ENCODE data around the gene SH3BP2.
A peak's percentile ranks its signal among the peaks of the same experiment; 100 is the strongest.

Gene SH3BP2

GRCh38 chr4:2842687-2843262 lies 49.9 kb downstream of the SH3BP2 start:
- Histone ChIP-seq H3K36me3 (ENCODE audit: control insufficient read depth, insufficient read depth, low read length) (peaks cover 4% of the 10 kb centered on the region), H3K9me3 (ENCODE audit: control insufficient read depth, low read length) (no peaks in the 10 kb centered on the region), H3K4me1 (ENCODE audit: control insufficient read depth, insufficient read depth, low read length, poor library complexity, severe bottlenecking) (peaks cover 6% of the 10 kb centered on the region), H3K4me3 (ENCODE audit: extremely low read depth, insufficient read depth, low read length, poor library complexity, severe bottlenecking) (peak overlapping the region; percentile 77), H3K27ac (ENCODE audit: low read depth, low read length, severe bottlenecking) (peak overlapping the region; percentile 71)
- 11 to 12% methylated on average over 7 to 10 of the region's 10 CpGs for WGBS, 2 experiments (ENCODE audit: insufficient coverage in 2 of 2)

- WGBS, 2 experiments (ENCODE audit: insufficient coverage in 2 of 2), result 0% methylated on average over 55 to 61 of the region's 65 CpGs
- peaks cover 4% of the 10 kb centered on the region for H3K36me3 ChIP-seq (ENCODE audit: control insufficient read depth, insufficient read depth, low read length)
- peak within 1 kb of the TSS; percentile 77 for H3K4me3 ChIP-seq (ENCODE audit: extremely low read depth, insufficient read depth, low read length, poor library complexity, severe bottlenecking)
- H3K27ac ChIP-seq (ENCODE audit: low read depth, low read length, severe bottlenecking), result peak within 1 kb of the TSS; percentile 71
- H3K9me3 ChIP-seq (ENCODE audit: control insufficient read depth, low read length), result no peaks in the 10 kb centered on the region
- H3K4me1 ChIP-seq (ENCODE audit: control insufficient read depth, insufficient read depth, low read length, poor library complexity, severe bottlenecking), result no peaks in the 10 kb centered on the region
These were observed 50.5 kb downstream of the SH3BP2 start, which contains the start of gene ADD1 for GRCh38 chr4:2843263-2843940. Gene ADD1, plus strand, starts transcription at chr4:2843844. Its CDS starts 32,072 bp downstream, at chr4:2875916.

GRCh38 chr4:2843941-2844584 lies 51.2 kb downstream of the SH3BP2 start:
- H3K9me3 ChIP-seq (ENCODE audit: control insufficient read depth, low read length), result no peaks in the 10 kb centered on the region
- 0% methylated on average over 54 to 60 of the region's 74 CpGs for WGBS, 2 experiments (ENCODE audit: insufficient coverage in 2 of 2)
- H3K4me1 ChIP-seq (ENCODE audit: control insufficient read depth, insufficient read depth, low read length, poor library complexity, severe bottlenecking), result no peaks in the 10 kb centered on the region
- peak overlapping the region; percentile 77 for H3K4me3 ChIP-seq (ENCODE audit: extremely low read depth, insufficient read depth, low read length, poor library complexity, severe bottlenecking)
- peaks cover 4% of the 10 kb centered on the region for H3K36me3 ChIP-seq (ENCODE audit: control insufficient read depth, insufficient read depth, low read length)
- peak overlapping the region; percentile 62 for H3K27ac ChIP-seq (ENCODE audit: low read depth, low read length, severe bottlenecking)

- H3K4me3 ChIP-seq (ENCODE audit: extremely low read depth, insufficient read depth, low read length, poor library complexity, severe bottlenecking), result no peak overlapping the region
- no peaks in the 10 kb centered on the region for H3K4me1 ChIP-seq (ENCODE audit: control insufficient read depth, insufficient read depth, low read length, poor library complexity, severe bottlenecking)
- H3K9me3 ChIP-seq (ENCODE audit: control insufficient read depth, low read length), result no peaks in the 10 kb centered on the region
- H3K36me3 ChIP-seq (ENCODE audit: control insufficient read depth, insufficient read depth, low read length), result peaks cover 4% of the 10 kb centered on the region
- no peak overlapping the region for H3K27ac ChIP-seq (ENCODE audit: low read depth, low read length, severe bottlenecking)
- WGBS, 2 experiments (ENCODE audit: insufficient coverage in 2 of 2), result 100% methylated on average over 1 of the region's 2 CpGs; no CpG with 5 or more reads in 1 of the 2 experiments
These were observed 53.3 kb downstream of the SH3BP2 start for GRCh38 chr4:2846172-2846571.

- WGBS, 2 experiments (ENCODE audit: insufficient coverage in 2 of 2), result 84 to 98% methylated on average over 7 to 9 of the region's 11 CpGs
- H3K4me1 ChIP-seq (ENCODE audit: control insufficient read depth, insufficient read depth, low read length, poor library complexity, severe bottlenecking), result no peaks in the 10 kb centered on the region
- H3K9me3 ChIP-seq (ENCODE audit: control insufficient read depth, low read length), result no peaks in the 10 kb centered on the region
- H3K36me3 ChIP-seq (ENCODE audit: control insufficient read depth, insufficient read depth, low read length), result peaks cover 6% of the 10 kb centered on the region
- H3K4me3 ChIP-seq (ENCODE audit: extremely low read depth, insufficient read depth, low read length, poor library complexity, severe bottlenecking), result no peak overlapping the region
- no peak overlapping the region for H3K27ac ChIP-seq (ENCODE audit: low read depth, low read length, severe bottlenecking)
These were observed 54.5 kb downstream of the SH3BP2 start for GRCh38 chr4:2847302-2847871.

GRCh38 chr4:2848449-2848848 lies 55.6 kb downstream of the SH3BP2 start:
- Histone ChIP-seq H3K4me1 (ENCODE audit: control insufficient read depth, insufficient read depth, low read length, poor library complexity, severe bottlenecking) (no peaks in the 10 kb centered on the region), H3K36me3 (ENCODE audit: control insufficient read depth, insufficient read depth, low read length) (peaks cover 13% of the 10 kb centered on the region), H3K9me3 (ENCODE audit: control insufficient read depth, low read length) (no peaks in the 10 kb centered on the region), H3K27ac (ENCODE audit: low read depth, low read length, severe bottlenecking) (no peak overlapping the region), H3K4me3 (ENCODE audit: extremely low read depth, insufficient read depth, low read length, poor library complexity, severe bottlenecking) (no peak overlapping the region)
- 100% methylated on average over 2 of the region's 2 CpGs for WGBS, 2 experiments (ENCODE audit: insufficient coverage in 2 of 2)

GRCh38 chr4:2849267-2850152 lies 56.6 kb downstream of the SH3BP2 start:
- H3K4me1 ChIP-seq (ENCODE audit: control insufficient read depth, insufficient read depth, low read length, poor library complexity, severe bottlenecking), result no peaks in the 10 kb centered on the region
- H3K9me3 ChIP-seq (ENCODE audit: control insufficient read depth, low read length), result no peaks in the 10 kb centered on the region
- peaks cover 23% of the 10 kb centered on the region for H3K36me3 ChIP-seq (ENCODE audit: control insufficient read depth, insufficient read depth, low read length)
- H3K4me3 ChIP-seq (ENCODE audit: extremely low read depth, insufficient read depth, low read length, poor library complexity, severe bottlenecking), result no peak overlapping the region
- H3K27ac ChIP-seq (ENCODE audit: low read depth, low read length, severe bottlenecking), result peak overlapping the region; percentile 41
- 86 to 98% methylated on average over 5 to 6 of the region's 9 CpGs for WGBS, 2 experiments (ENCODE audit: insufficient coverage in 2 of 2)

GRCh38 chr4:2850966-2851798 lies 58.3 kb downstream of the SH3BP2 start:
- Histone ChIP-seq H3K4me3 (ENCODE audit: extremely low read depth, insufficient read depth, low read length, poor library complexity, severe bottlenecking) (no peak overlapping the region), H3K4me1 (ENCODE audit: control insufficient read depth, insufficient read depth, low read length, poor library complexity, severe bottlenecking) (no peaks in the 10 kb centered on the region), H3K36me3 (ENCODE audit: control insufficient read depth, insufficient read depth, low read length) (peaks cover 35% of the 10 kb centered on the region), H3K9me3 (ENCODE audit: control insufficient read depth, low read length) (no peaks in the 10 kb centered on the region), H3K27ac (ENCODE audit: low read depth, low read length, severe bottlenecking) (no peak overlapping the region)
- 100% methylated on average over 1 of the region's 2 CpGs; no CpG with 5 or more reads in 1 of the 2 experiments for WGBS, 2 experiments (ENCODE audit: insufficient coverage in 2 of 2)

- WGBS, 2 experiments (ENCODE audit: insufficient coverage in 2 of 2), result 96% methylated on average over 4 of the region's 7 CpGs; no CpG with 5 or more reads in 1 of the 2 experiments
- Histone ChIP-seq H3K9me3 (ENCODE audit: control insufficient read depth, low read length) (no peaks in the 10 kb centered on the region), H3K36me3 (ENCODE audit: control insufficient read depth, insufficient read depth, low read length) (peaks cover 38% of the 10 kb centered on the region), H3K4me1 (ENCODE audit: control insufficient read depth, insufficient read depth, low read length, poor library complexity, severe bottlenecking) (no peaks in the 10 kb centered on the region), H3K4me3 (ENCODE audit: extremely low read depth, insufficient read depth, low read length, poor library complexity, severe bottlenecking) (no peak overlapping the region), H3K27ac (ENCODE audit: low read depth, low read length, severe bottlenecking) (no peak overlapping the region)
These were observed 59.6 kb downstream of the SH3BP2 start for GRCh38 chr4:2852481-2852921.
